GM13976 (cell line): ENCODE data around the gene CASP1.
"Not testable (repeated sequence)": the region's sequence is repeated elsewhere in the genome, so short reads cannot be mapped to it uniquely, and the experiment has no call there.

Source experiments
- DNase-seq: peaks from one replicate; pipeline ENCODE4 v3.0.0; 2012; ENCODE audit warnings: low spot score
- in situ Hi-C: fragments of 300-500 bp; cut with MboI; formaldehyde crosslinking; loops from one replicate; pipeline ENCODE4 v1.12.0; 2022; ENCODE audit warnings: low sequenced_read_pairs, mixed read lengths, inconsistent platforms; ENCODE audit not compliant: unreplicated experiment
- TF ChIP-seq, protein P1 (sequence below): IDR thresholded peaks from 2 replicates; pipeline ENCODE4 v1.5.1; 2012; ENCODE audit warnings: borderline replicate concordance, mild to moderate bottlenecking; ENCODE audit not compliant: insufficient read depth; ENCODE audit errors: extremely low read depth, missing control alignments, control extremely low read depth

The CASP1 gene

DNA sequence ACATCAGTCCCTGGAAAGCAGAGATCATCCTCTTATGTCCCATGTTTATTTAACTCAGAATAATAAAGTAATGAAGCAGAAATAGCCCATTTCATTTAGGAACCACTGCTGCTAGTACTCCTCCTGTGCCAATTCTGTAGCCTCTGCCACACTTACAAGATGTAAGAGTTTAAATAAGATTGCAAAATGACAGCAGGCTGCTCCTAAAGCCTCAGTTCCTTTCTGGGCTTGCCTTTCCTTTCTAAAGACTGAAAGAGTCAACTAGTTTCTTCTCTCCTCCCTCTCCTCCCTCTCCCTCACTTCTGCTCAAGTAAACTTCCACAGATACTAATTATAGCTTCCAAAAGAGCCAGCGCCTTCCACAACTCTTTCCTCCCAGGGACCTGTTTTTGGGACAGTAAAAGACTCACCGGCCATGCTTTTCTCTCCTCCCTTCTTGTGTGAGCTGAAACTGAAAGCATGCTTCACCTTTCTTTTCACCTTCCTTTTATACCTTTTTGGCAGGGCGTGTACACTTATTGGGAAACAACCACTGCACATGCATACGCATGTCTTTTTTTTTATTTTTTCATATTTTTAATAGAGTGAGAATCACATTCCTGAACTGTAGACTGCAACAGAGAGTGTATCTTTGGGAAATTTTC, 36.3 kb upstream of the CASP1 start:
- in situ Hi-C loops = no loop called here
- TF ChIP-seq, protein P1, sequence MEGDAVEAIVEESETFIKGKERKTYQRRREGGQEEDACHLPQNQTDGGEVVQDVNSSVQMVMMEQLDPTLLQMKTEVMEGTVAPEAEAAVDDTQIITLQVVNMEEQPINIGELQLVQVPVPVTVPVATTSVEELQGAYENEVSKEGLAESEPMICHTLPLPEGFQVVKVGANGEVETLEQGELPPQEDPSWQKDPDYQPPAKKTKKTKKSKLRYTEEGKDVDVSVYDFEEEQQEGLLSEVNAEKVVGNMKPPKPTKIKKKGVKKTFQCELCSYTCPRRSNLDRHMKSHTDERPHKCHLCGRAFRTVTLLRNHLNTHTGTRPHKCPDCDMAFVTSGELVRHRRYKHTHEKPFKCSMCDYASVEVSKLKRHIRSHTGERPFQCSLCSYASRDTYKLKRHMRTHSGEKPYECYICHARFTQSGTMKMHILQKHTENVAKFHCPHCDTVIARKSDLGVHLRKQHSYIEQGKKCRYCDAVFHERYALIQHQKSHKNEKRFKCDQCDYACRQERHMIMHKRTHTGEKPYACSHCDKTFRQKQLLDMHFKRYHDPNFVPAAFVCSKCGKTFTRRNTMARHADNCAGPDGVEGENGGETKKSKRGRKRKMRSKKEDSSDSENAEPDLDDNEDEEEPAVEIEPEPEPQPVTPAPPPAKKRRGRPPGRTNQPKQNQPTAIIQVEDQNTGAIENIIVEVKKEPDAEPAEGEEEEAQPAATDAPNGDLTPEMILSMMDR = no peak
- no peak for DNase-seq

DNA sequence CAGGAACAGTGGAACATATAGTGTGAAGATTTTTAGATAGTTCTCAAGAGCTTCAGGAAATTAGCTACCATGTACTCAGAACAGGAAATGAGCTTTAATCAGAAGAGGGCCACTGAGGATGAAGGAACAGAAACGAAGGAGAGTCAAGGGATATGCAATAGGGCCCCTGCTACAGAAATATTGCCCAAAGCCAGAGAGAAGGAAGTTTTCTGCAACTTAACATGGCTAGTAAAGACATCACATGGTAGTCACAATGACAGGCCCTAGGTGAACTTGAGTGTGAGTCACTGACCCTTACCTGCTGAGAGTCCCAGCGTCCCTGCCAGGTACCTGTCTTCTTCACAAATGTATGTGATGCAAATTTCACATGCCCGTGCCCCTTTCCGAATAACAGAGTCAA, 35.4 kb upstream of the CASP1 start:
- DNase-seq = no peak
- in situ Hi-C loops = no loop called here
- TF ChIP-seq, protein P1 = no peak

DNA sequence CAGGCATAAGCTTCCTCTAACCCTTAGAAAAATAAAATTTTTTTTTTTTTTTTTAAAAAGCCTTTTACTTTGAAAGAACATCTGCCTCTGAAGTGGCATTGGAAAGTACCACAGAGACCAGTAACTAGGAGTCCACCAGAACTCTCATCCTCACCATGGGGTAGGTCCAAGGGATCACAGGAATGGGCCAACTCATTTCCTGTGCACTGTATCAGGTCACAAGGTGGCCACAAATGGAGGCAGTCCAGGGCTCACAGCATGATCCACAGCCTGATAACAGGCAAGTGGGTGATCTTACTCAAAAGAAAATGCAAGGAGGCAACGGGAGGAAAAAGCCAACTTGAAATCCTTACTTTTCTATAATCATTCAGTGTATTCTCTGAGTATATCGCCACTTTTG, 34.8 kb upstream of the CASP1 start:
- DNase-seq = not testable (repeated sequence)

DNA sequence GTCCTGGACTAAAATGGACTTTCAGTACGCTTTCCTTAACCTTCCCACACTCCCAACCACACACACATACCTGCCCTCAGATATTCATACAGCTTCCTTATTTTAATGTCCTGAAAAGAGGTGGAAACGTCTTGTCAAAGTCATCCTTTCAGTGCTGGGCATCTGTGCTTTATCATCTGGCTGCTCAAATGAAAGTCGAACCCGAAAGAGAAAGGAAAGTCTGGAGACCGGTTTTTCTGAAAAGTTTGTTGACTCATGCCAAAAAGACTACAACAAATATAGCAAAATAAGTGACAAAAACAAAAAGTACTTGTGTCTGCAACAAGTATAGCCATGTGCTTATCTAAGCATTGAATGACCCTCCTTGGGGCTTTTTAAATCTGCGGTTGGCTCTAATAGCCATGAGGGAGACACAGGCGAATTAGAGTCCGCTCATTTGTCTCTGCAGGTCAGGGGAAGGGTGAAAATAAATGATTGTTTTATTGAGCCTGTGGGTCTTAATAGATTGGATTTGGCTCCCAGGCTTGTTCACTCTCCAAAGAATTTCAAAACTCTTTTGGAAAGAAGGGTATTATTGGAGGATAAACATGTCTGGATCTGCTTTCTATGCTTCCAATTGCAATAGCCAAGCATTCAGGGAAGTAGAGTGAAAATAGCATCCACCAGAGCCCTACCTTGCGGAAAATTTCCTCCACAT, 28.4 kb upstream of the CASP1 start:
- DNase-seq, in situ Hi-C loops: not testable (repeated sequence)

More for the DNA sequence above, 34.8 kb upstream of the CASP1 start:
- in situ Hi-C loops = not testable (repeated sequence)

DNA sequence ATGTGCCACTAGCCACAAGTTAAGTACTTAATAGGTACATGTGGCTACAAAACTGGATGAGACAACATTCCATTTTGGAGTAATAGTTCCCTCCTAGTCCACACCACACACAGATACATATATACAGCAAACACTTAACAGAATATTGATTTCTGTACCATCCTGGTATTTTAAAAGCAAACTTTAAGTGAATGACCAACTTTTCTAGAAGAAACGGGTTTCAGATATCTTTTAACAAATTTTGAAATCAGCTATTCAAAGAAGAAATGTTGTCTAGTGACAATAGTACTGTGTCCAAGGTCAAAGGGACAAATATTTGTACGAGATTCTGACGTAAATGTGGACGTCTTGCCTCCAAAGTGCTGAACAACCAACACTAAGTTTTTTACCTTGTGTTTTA, 22.5 kb upstream of the CASP1 start:
- in situ Hi-C loops = no loop called here
- no peak for DNase-seq
- TF ChIP-seq, protein P1 = no peak

DNA sequence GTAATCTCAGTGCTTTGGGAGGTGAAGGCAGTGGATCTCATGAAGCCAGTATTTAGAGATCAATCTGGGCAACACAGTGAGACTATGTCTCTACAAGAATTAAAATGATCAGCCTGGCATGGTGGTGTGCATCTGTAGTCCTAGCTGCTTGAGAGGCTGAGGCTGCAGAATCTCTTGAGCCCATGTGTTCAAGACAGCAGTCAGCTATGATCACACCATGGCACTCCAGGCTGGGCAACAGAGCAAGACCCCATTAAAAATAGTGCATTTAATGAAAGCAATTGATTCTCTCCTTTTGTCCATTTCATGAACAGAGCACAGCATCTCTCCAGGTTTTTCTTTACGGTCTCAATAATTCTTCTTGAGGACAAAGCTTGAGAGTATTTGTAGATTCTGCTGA, 21.5 kb upstream of the CASP1 start:
- DNase-seq = no peak
- in situ Hi-C loops = no loop called here
- TF ChIP-seq, protein P1 = no peak

DNA sequence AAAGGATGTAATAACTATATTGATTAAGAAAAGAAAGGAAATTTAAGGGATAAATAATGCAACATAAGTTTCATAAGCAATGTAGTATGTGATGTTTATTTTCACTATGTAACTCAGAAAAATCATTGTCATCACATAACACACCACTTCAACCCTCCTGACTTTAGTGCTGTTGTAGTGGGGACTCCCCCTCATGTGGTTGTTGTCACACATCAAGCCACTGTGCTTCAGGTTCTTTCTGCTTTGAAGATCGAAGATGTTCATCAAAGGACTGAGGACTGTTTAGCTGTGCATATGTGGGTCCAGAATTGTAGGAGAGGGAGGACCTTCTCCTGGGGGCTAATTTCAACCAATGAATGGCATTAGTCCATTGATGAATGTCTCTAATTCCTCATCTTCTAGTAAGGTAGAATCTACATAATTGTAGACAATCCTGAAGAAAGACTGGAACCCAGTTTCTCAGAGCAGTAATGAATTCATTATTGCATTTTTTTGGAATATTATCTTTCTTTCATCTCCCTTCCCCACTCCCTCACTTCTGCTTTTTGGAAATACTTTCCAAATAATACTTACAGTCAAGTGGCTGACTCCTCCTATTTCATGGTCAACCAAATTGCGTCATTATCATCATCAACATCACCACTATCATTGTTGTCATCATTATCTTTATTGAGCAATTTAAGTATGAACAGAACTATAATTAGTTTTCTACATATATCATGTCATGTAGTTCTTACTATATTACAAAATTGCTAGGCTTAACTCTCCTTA, 20.0 kb upstream of the CASP1 start:
- DNase-seq = no peak
- in situ Hi-C loops = no loop called here
- TF ChIP-seq, protein P1 = no peak
